Activated naive CD8-positive, alpha-beta T cell (primary cell): Measurements from ENCODE around the gene CAMK2D.

Experiments used
- H3K27ac Mint-ChIP-seq: one replicate; pipeline ENCODE4 v1.8.0; 2021; ENCODE audit warnings: mixed read lengths
- H3K27me3 Mint-ChIP-seq: one replicate; pipeline ENCODE4 v1.8.0; 2021; ENCODE audit warnings: mixed read lengths
- H3K36me3 Mint-ChIP-seq: one replicate; pipeline ENCODE4 v1.8.0; 2021; ENCODE audit warnings: mixed read lengths
- H3K4me1 Mint-ChIP-seq: one replicate; pipeline ENCODE4 v1.8.0; 2021; ENCODE audit warnings: low read depth, mixed read lengths
- H3K4me3 Mint-ChIP-seq: one replicate; pipeline ENCODE4 v1.8.0; 2021; ENCODE audit warnings: mild to moderate bottlenecking, mixed read lengths
- H3K9me3 Mint-ChIP-seq: one replicate; pipeline ENCODE4 v1.8.0; 2021; ENCODE audit warnings: low read depth, mixed read lengths

The CAMK2D gene

DNA sequence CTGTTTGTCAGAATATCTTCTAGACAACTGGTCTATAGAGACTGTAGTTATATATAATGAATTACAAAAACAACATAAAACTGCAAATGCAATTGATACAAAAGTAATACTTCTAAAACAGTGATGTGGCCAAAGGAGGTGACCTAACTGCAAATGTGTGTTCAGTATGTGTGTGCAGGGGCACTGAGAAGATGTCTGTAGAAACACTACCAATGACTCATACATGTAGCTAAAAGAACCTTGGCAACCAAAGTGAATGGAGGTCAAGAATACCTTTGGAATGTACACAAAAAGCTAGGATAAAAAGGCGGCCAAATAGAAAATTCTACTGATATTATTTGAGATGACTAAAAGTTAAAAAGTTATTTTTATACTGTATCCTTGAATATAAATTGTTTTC is 261.8 kb downstream of the CAMK2D start:
- Mint-ChIP-seq H3K27me3 (no peaks in the 10 kb centered on the region), H3K9me3 (no peaks in the 10 kb centered on the region), H3K4me1 (peaks cover 2% of the 10 kb centered on the region), H3K27ac (no peak overlapping the region), H3K36me3 (peaks cover 49% of the 10 kb centered on the region), H3K4me3 (no peak overlapping the region)

GRCh38 chr4:113499166-113499565 is 262.4 kb downstream of the CAMK2D start:
- Mint-ChIP-seq H3K36me3 (peaks cover 46% of the 10 kb centered on the region), H3K27ac (no peak overlapping the region), H3K9me3 (no peaks in the 10 kb centered on the region), H3K27me3 (no peaks in the 10 kb centered on the region), H3K4me3 (no peak overlapping the region), H3K4me1 (peaks cover 2% of the 10 kb centered on the region)

DNA sequence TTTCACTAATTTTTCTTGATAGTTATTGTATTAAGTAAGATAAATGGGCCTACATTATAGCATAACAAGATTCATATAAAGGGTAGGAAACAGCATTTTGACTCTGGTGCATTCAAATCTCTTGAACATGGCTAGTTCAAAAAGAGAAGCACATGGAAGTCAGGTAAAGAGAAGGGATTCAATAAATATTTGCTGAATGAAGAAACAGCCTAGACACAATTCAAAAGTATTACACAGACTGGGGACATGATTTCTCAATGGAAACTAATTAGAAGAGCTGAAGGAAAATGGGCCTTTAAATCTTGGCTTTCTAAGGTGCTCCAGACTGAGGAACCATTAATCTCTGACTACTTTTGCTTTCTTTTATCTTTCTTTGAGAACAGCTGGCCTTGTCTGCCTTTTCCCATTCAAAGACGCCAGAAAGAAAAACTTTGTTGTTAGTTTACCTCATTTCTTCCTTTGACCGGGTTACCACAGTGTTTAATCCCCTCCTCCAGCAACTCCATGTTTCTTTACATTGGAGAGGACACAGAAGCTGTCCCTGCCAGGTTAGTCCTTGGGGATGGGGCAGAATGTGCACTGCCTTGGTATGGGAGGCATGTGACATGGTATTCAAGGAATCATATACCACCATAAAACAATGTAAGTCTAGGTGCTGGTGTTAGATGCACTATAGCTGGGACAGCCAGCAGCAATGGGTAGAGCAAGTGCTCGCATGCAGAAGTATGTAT is 264.2 kb downstream of the CAMK2D start:
- H3K27ac Mint-ChIP-seq: no peak overlapping the region
- H3K36me3 Mint-ChIP-seq: peaks cover 41% of the 10 kb centered on the region
- no peaks in the 10 kb centered on the region for H3K27me3 Mint-ChIP-seq

DNA sequence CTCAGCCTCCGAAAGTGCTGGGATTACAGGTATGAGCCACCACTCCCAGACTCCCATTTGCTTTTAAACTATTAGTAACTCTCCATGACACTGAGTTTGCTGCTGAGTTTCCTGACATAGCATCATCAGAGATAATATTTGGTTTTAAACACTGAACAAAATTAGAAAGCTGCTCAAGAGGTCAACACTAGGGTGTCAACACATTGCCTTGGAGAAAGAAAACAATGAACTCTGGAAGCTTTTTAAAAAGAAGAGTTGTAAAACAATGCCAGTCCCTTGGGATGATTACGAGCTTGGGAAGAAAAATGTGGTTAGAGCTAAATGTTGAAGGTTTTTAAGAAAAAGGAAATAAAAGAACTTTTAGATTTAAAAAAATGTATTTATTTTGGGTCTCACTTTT is 264.8 kb downstream of the CAMK2D start:
- H3K27ac Mint-ChIP-seq: no peak overlapping the region
- H3K4me3 Mint-ChIP-seq: no peak overlapping the region
- H3K27me3 Mint-ChIP-seq: no peaks in the 10 kb centered on the region
- H3K4me1 Mint-ChIP-seq: no peaks in the 10 kb centered on the region
- peaks cover 38% of the 10 kb centered on the region for H3K36me3 Mint-ChIP-seq
- no peaks in the 10 kb centered on the region for H3K9me3 Mint-ChIP-seq

More for the DNA sequence above, 264.2 kb downstream of the CAMK2D start:
- no peak overlapping the region for H3K4me3 Mint-ChIP-seq
- no peaks in the 10 kb centered on the region for H3K9me3 Mint-ChIP-seq
- no peaks in the 10 kb centered on the region for H3K4me1 Mint-ChIP-seq

- H3K36me3 Mint-ChIP-seq: peaks cover 38% of the 10 kb centered on the region
- no peaks in the 10 kb centered on the region for H3K9me3 Mint-ChIP-seq
- no peak overlapping the region for H3K27ac Mint-ChIP-seq
- H3K4me3 Mint-ChIP-seq: no peak overlapping the region
- H3K4me1 Mint-ChIP-seq: no peaks in the 10 kb centered on the region
- no peaks in the 10 kb centered on the region for H3K27me3 Mint-ChIP-seq
These were observed 265.7 kb downstream of the CAMK2D start for GRCh38 chr4:113495790-113496189.

DNA sequence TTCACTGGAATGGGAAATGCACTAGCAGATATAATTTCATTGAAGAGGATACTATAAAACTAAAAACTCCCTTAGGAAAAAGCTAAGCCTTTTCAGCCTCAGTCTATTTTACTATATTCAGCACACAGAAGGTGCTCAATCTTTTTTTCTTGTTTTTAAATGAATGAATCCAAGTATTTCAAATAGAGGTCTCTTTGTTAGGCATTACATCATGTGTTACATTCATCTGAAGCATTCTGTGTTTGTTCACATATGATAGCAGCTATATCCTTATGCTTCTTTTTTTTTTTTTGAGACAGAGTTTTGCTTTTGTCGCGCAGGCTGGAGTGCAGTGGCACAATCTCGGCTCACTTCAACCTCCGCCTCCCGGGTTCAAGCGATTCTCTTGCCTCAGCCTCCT is 278.4 kb downstream of the CAMK2D start:
- Mint-ChIP-seq H3K27me3 (no peaks in the 10 kb centered on the region), H3K4me1 (peaks cover 2% of the 10 kb centered on the region), H3K4me3 (no peak overlapping the region), H3K36me3 (peaks cover 49% of the 10 kb centered on the region), H3K27ac (no peak overlapping the region), H3K9me3 (no peaks in the 10 kb centered on the region)

DNA sequence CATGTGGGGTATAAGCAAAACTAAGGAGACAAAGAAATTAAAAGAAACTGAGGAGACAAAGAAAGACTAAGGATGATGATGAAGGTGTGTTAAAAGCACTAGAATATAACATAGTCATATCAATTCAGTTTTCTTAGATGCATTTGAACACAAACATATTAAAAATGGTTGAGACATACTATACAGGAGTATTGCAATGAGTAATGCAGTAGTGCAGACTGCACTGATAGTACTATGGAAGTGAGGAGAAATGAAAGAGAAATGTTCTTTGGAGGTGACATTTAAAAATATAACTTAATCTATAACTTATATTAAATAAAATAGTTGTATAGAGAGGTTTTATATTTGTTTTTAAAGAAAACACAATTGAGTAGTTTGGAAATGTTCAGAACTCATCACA is 279.2 kb downstream of the CAMK2D start:
- no peaks in the 10 kb centered on the region for H3K9me3 Mint-ChIP-seq
- peaks cover 2% of the 10 kb centered on the region for H3K4me1 Mint-ChIP-seq
- no peaks in the 10 kb centered on the region for H3K27me3 Mint-ChIP-seq
- H3K27ac Mint-ChIP-seq: peak overlapping the region; percentile 14
- H3K36me3 Mint-ChIP-seq: peaks cover 52% of the 10 kb centered on the region
- H3K4me3 Mint-ChIP-seq: no peak overlapping the region

DNA sequence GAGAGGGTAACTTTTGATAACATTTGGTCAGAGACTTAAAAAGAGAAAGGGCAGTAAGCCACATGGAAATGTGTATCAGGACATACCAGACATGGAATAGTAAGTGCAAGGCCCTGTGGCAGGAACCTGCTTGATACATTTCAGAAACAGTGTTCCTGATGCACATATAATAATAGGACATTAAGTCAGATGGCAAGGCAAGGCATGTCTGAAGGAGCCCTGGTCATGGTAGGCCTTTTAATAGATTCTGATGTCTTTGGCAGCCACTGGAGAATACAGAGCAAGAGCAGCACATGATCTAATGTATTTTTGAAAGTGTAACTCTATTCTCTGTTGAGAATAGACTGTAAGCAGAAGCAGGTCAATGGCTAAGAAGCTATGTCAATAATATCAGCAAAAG is 279.7 kb downstream of the CAMK2D start:
- no peak overlapping the region for H3K4me3 Mint-ChIP-seq
- H3K36me3 Mint-ChIP-seq: peaks cover 52% of the 10 kb centered on the region
- H3K27ac Mint-ChIP-seq: peak overlapping the region; percentile 14
- H3K4me1 Mint-ChIP-seq: peaks cover 6% of the 10 kb centered on the region
- H3K27me3 Mint-ChIP-seq: no peaks in the 10 kb centered on the region
- no peaks in the 10 kb centered on the region for H3K9me3 Mint-ChIP-seq

DNA sequence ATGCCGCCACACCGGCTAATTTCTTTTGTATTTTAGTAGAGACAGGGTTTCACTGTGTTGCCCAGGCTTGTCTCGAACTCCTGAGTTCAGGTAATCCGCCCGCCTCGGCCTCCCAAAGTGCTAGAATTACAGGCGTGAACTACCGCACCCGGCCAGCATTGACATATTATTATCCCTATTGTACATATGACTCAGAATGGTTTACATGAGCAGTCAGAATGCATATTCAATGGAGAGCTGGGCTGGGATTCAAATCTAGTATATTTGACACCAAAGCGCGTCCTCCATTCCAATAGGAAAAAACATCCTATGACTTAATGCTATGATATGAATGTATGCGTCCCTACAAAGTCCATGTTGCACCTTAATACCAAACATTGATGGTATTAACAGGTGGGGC is 281.4 kb downstream of the CAMK2D start:
- peaks cover 21% of the 10 kb centered on the region for H3K4me1 Mint-ChIP-seq
- H3K36me3 Mint-ChIP-seq: peaks cover 53% of the 10 kb centered on the region
- H3K4me3 Mint-ChIP-seq: no peak overlapping the region
- no peak overlapping the region for H3K27ac Mint-ChIP-seq
- peaks cover 3% of the 10 kb centered on the region for H3K9me3 Mint-ChIP-seq
- H3K27me3 Mint-ChIP-seq: no peaks in the 10 kb centered on the region

GRCh38 chr4:113478032-113478431 is 283.5 kb downstream of the CAMK2D start:
- no peak overlapping the region for H3K4me3 Mint-ChIP-seq
- H3K4me1 Mint-ChIP-seq: peaks cover 33% of the 10 kb centered on the region
- H3K27me3 Mint-ChIP-seq: no peaks in the 10 kb centered on the region
- H3K36me3 Mint-ChIP-seq: peaks cover 42% of the 10 kb centered on the region
- peak overlapping the region; percentile 46 for H3K27ac Mint-ChIP-seq
- peaks cover 3% of the 10 kb centered on the region for H3K9me3 Mint-ChIP-seq

DNA sequence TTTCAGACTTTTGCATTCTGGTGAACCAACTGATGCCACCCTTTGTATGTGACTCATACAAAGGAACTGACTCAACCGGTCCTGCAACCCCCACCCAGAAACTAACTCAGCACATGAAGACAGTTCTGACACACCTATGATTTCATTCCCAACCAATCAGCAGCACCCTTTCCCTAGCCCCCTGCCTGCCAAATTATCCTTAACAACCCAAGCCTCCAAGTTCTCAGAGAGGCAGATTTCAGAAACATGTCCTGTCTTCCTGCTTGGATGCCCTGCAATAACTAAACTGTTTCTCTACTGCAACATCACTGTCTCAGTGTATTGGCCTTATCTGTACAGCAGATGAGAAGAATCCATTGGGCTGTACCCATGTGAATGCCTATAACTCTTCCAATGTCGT is 284.7 kb downstream of the CAMK2D start:
- H3K27me3 Mint-ChIP-seq: no peaks in the 10 kb centered on the region
- peaks cover 38% of the 10 kb centered on the region for H3K4me1 Mint-ChIP-seq
- peak overlapping the region; percentile 33 for H3K4me3 Mint-ChIP-seq
- H3K9me3 Mint-ChIP-seq: peaks cover 3% of the 10 kb centered on the region
- peaks cover 35% of the 10 kb centered on the region for H3K36me3 Mint-ChIP-seq
- peak overlapping the region; percentile 88 for H3K27ac Mint-ChIP-seq

- Mint-ChIP-seq H3K27ac (peak overlapping the region; percentile 91), H3K4me1 (peaks cover 50% of the 10 kb centered on the region), H3K9me3 (peaks cover 3% of the 10 kb centered on the region), H3K36me3 (peaks cover 44% of the 10 kb centered on the region), H3K27me3 (no peaks in the 10 kb centered on the region), H3K4me3 (peak overlapping the region; percentile 40)
These were observed 287.5 kb downstream of the CAMK2D start for GRCh38 chr4:113474017-113474416.

DNA sequence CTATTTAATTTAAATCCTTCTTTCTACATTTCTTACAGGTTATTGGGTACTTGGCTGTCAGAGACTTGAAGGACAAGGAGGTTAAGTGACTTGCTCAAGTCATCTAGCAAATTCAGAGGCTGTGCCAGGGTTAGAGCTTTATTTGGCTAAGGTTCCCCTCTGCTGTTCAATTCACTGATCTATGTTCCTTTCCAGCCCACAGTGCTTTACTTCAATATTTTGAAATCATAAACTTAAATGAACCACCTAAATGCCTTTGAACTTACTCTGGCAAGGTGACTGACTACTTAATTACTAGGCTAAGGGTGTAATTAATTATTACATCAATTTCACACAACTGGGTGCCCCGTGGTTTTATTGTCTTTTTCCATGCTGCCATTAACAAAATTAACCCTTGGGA is 288.7 kb downstream of the CAMK2D start:
- Mint-ChIP-seq H3K4me3 (peak overlapping the region; percentile 35), H3K27me3 (no peaks in the 10 kb centered on the region), H3K4me1 (peaks cover 59% of the 10 kb centered on the region), H3K36me3 (peaks cover 36% of the 10 kb centered on the region), H3K27ac (peak overlapping the region; percentile 81), H3K9me3 (peaks cover 3% of the 10 kb centered on the region)

GRCh38 chr4:113471146-113471860 is 290.2 kb downstream of the CAMK2D start:
- Mint-ChIP-seq H3K36me3 (peaks cover 28% of the 10 kb centered on the region), H3K27ac (peak overlapping the region; percentile 56), H3K4me3 (no peak overlapping the region), H3K9me3 (peaks cover 3% of the 10 kb centered on the region), H3K27me3 (no peaks in the 10 kb centered on the region), H3K4me1 (peaks cover 55% of the 10 kb centered on the region)

DNA sequence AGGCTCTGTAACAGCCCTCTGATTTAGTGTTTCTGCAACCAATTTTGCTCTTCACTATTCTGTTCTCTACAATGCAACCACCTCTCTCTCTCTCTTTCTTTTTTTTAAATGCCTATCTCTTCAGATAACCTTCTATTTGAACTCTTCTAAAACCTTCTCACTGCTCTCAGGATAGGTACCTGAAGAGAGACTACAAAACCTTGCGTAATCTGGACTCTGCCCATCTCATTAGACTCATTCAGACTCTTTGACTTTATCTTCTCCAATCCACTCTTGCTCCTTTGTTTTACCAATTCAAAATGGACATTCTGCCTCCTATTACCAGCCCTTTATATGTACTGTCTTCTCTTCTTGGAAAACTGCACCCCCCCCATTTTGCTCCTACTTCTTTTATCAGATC is 291.6 kb downstream of the CAMK2D start:
- no peaks in the 10 kb centered on the region for H3K27me3 Mint-ChIP-seq
- H3K4me3 Mint-ChIP-seq: no peak overlapping the region
- H3K27ac Mint-ChIP-seq: peak overlapping the region; percentile 87
- no peaks in the 10 kb centered on the region for H3K9me3 Mint-ChIP-seq
- H3K4me1 Mint-ChIP-seq: peaks cover 44% of the 10 kb centered on the region
- peaks cover 29% of the 10 kb centered on the region for H3K36me3 Mint-ChIP-seq
